8988T (cell line): Measurements from ENCODE around the gene CD86.
"Not testable (repeated sequence)": the region's sequence is repeated elsewhere in the genome, so short reads cannot be mapped to it uniquely, and the experiment has no call there.

Experiments
- DNase-seq: peaks from one replicate; pipeline ENCODE4 v3.0.0; 2011

The CD86 gene

GRCh38 chr3:122055215-122055614, at the start of gene CD86:
Gene CD86, plus strand, starts transcription at chr3:122055362. Its CDS starts 128 bp downstream, at chr3:122055490.
- no peak for DNase-seq

GRCh38 chr3:122006267-122006666, 48.9 kb upstream of the CD86 start:
- no peak for DNase-seq

GRCh38 chr3:122008166-122008565, 47.0 kb upstream of the CD86 start:
- DNase-seq: no peak

GRCh38 chr3:122010506-122010905, 44.7 kb upstream of the CD86 start:
- DNase-seq: no peak

GRCh38 chr3:122011396-122011795, 43.8 kb upstream of the CD86 start:
- no peak for DNase-seq

GRCh38 chr3:122012821-122013220, 42.3 kb upstream of the CD86 start:
- DNase-seq: no peak

- DNase-seq: no peak
Observed at GRCh38 chr3:122013448-122013925, 41.7 kb upstream of the CD86 start.

- no peak for DNase-seq
Observed at GRCh38 chr3:122014741-122015140, 40.4 kb upstream of the CD86 start.

GRCh38 chr3:122019493-122019892, 35.7 kb upstream of the CD86 start:
- DNase-seq: no peak

GRCh38 chr3:122021037-122021436, 34.1 kb upstream of the CD86 start:
- no peak for DNase-seq

GRCh38 chr3:122021811-122022401, 33.3 kb upstream of the CD86 start, which contains the start of gene ILDR1:
Gene ILDR1, minus strand, starts transcription at chr3:122022247. Its CDS starts 170 bp downstream, at chr3:122022077.
- peak; percentile 41 for DNase-seq

GRCh38 chr3:122023335-122023910, 31.7 kb upstream of the CD86 start:
- no peak for DNase-seq

GRCh38 chr3:122024800-122025199, 30.4 kb upstream of the CD86 start:
- no peak for DNase-seq

- DNase-seq: no peak
Observed at GRCh38 chr3:122025296-122025695, 29.9 kb upstream of the CD86 start.

GRCh38 chr3:122030381-122031122, 24.6 kb upstream of the CD86 start:
- DNase-seq: no peak

- DNase-seq: no peak
Observed at GRCh38 chr3:122031123-122031468, 24.1 kb upstream of the CD86 start.

- DNase-seq: no peak
Observed at GRCh38 chr3:122032531-122032930, 22.6 kb upstream of the CD86 start.

GRCh38 chr3:122033023-122033422, 22.1 kb upstream of the CD86 start:
- no peak for DNase-seq

GRCh38 chr3:122047296-122047695, 7.9 kb upstream of the CD86 start:
- not testable (repeated sequence) for DNase-seq

GRCh38 chr3:122047773-122048172, 7.4 kb upstream of the CD86 start:
- not testable (repeated sequence) for DNase-seq

- DNase-seq: no peak
Observed at GRCh38 chr3:122052968-122053367, 2.2 kb upstream of the CD86 start.

GRCh38 chr3:122057671-122058070, 2.5 kb downstream of the CD86 start:
- DNase-seq: no peak

- DNase-seq: no peak
Observed at GRCh38 chr3:122058294-122058693, 3.1 kb downstream of the CD86 start.

GRCh38 chr3:122060040-122060698, 5.0 kb downstream of the CD86 start:
- no peak for DNase-seq
